Superior temporal gyrus (tissue), 1 donor: ENCODE results near the gene TBATA.
A peak's percentile ranks its signal among the peaks of the same experiment; 100 is the strongest.

ENCODE experiments used
- DNase-seq: peaks from one replicate; pipeline ENCODE4 v3.0.0-alpha.2; 2016; ENCODE audit errors: extremely low spot score

The TBATA gene

GRCh38 chr10:70742537-70743429, 42.4 kb downstream of the TBATA start:
- no peak for DNase-seq

GRCh38 chr10:70740406-70741288, 44.5 kb downstream of the TBATA start:
- no peak for DNase-seq

- DNase-seq: no peak
These were observed 46.4 kb downstream of the TBATA start for GRCh38 chr10:70738761-70739121.

DNA sequence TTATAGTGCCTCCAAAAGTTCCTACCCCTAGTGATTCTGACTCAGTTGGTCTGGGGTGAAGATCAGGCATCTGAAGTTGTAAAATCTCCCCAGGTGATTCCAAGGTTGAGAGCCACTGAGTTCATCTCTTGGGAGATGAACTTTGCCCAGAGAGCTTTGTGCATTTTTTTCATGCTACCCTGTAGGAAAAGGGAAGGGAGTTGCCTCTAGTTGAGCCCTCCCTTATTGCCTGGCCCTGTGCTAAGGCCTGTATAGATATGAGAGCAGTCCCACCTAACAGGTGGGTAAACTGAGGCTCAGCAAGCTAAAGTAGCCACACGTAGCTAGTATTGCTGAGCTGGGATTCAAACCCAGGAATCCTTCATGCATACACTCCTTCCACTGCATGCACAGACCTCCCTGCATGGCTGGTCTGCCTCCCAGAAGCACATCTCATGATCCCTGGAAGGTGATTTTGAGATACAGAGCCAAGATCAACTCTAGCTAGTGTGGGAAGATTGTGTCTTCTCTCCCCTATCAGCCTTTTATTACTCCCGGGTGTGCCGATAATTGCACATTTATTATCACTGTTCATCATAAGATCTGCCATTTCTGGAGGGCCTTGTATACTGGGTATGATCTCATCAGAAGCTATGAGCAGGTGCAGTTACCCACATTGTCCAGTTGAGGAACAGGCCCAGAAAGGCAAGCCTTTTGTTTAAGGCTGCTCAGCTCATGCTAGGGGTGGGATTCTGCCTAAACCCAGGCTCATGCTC, 47.0 kb downstream of the TBATA start:
- no peak for DNase-seq

GRCh38 chr10:70737250-70737649, 47.9 kb downstream of the TBATA start:
- DNase-seq: no peak

GRCh38 chr10:70736525-70736924, 48.7 kb downstream of the TBATA start:
- DNase-seq: no peak

- DNase-seq: no peak
These were observed 50.0 kb downstream of the TBATA start for GRCh38 chr10:70735161-70735560.

DNA sequence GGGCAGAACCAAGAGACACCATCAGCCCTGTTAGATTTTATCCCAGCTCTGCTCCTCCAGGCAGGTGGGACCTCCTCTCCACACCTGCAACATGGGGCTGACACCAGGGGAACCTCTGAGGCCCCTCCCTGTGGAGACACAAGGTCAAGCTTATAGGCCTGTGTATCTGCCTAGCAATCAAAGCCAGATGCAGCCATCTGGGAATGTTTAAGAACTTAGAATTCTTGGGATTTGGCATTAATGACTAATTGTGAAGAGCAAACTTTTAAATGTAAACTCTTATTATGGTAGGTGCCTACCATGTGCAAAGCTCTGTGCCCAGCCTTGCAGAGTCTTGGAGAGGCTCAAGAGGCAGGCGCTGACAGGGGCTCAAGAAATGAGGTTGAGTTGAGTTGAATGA, 52.1 kb downstream of the TBATA start:
- no peak for DNase-seq

DNA sequence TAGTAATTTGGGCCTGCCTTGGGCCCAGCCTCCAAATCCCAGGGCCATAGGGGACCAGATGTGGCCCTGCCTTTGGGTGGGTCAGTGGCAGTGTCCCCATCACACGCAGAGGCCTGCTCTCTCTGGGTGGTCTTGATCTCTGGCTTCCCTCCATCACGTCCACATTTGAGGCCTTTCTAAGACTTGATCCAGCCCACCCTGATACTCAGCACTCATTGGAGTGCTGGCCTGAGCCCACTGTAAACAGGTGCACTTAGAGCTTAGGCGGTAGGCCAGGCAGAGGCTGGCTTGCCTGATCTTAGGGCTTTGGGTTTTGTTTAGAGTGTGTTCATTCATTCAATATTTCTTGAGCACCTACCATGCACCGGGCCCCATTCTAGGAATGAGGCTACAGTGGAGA, 52.6 kb downstream of the TBATA start:
- no peak for DNase-seq

- no peak for DNase-seq
These were observed 54.2 kb downstream of the TBATA start for GRCh38 chr10:70730955-70731354.

- no peak for DNase-seq
These were observed 55.3 kb downstream of the TBATA start for GRCh38 chr10:70729763-70730357.

DNA sequence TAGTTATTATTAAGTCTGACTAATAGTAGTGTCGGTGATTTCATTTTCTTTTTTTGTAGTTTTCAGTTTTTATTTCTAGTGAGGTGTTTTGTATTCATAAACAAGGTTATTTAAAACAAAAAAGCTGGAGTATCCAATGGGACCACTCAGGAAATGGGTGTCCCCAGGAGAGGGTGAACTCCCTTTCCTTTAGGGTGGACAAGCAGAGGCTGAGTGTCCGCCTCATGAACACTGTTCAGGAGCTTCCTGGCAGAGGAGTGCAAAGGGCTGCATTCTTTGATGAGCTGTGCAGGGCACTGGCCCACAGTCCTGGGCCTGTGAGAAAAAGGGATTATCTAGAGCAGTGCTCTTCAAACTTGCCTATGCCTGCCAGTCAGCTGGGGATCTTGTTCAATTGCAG, 56.8 kb downstream of the TBATA start:
- DNase-seq: no peak

- peak; percentile 81 for DNase-seq
These were observed 58.2 kb downstream of the TBATA start for GRCh38 chr10:70726909-70727495.

DNA sequence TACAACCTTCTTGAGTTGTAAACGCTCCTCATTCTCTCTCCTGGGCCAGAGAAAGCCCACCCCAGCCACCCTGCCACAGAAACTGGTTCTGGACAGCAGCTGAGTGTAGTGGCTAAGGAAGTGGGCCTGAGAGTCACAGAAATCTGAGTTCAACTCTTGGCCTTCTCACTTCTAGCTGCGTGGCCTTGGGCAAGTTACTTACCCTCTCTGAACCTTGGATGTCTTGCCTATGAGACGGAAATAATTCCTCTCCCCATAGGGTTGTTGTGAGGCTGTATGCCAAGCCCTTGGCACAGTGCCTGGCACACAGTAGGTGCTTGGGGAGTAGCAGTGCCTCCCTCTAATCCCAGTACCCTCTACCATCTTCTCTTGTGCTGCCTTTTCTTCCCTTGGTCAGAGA, 61.4 kb downstream of the TBATA start:
- DNase-seq: no peak

DNA sequence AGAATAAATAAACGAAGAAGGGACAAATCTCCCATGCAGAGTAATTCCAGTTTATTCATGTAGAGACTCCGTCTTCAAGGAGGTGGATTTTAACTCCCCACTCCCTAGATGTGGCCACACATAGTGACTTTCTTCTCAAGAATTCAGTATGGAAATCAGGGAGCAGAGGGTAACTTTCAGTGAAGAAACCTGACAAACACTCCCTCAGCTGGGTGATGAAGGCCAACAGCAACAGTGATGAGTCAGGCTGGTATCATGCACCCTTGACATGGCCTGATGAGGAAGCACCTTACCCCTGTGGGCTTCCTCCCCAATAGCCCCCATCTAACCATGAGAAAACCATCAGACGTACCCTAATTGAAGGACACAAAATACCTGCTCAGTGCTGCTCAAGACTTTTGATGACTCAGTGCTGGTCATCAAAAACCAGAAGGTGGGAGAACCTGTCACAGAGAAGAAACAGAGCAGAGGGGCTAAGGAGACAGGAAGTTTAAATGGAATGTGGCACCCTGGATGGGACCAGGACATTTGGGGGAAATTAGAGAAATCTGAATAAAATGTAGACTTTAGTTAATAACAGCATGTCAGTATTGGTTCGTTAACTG, 62.3 kb downstream of the TBATA start:
- DNase-seq: no peak
